AG10803 (cell line): ENCODE data around the gene TICAM1.
"Not testable (repeated sequence)": the region's sequence is repeated elsewhere in the genome, so short reads cannot be mapped to it uniquely, and the experiment has no call there.

ENCODE experiments used
- DNase-seq: peaks from one replicate; pipeline ENCODE4 v3.0.0; 2010; ENCODE audit warnings: low read depth
- H3K4me3 ChIP-seq: 2 replicates; pipeline ENCODE4 v1.5.1; 2011; ENCODE audit warnings: mild to moderate bottlenecking, low read length, control low read depth
- TF ChIP-seq, protein P1 (sequence below): conservative IDR thresholded peaks from 2 replicates; pipeline ENCODE4 v1.5.1; 2011; ENCODE audit warnings: mild to moderate bottlenecking, low read length, control low read depth, inconsistent platforms

TICAM1 gene

DNA sequence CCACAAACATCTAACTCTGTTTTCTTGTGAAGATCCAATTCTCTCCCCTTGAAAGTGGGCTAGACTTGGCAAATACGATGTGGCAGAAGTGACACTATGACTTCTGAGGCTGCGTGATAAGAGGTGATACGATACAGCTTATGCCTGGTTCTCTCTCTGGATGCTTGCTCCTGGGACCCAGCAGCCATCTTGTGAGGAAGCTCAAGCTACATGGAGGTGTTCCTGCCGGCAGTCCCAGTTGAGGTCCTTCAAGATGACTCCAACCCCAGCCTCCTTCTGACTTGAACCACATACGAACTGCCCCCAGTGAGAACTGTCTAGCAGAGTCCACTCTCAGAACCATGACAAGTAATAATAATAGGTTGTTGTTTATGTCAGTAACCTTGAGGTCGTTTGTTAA, 50.7 kb downstream of the TICAM1 start:
- no peak overlapping the region for H3K4me3 ChIP-seq
- no peak for DNase-seq
- TF ChIP-seq, protein P1, sequence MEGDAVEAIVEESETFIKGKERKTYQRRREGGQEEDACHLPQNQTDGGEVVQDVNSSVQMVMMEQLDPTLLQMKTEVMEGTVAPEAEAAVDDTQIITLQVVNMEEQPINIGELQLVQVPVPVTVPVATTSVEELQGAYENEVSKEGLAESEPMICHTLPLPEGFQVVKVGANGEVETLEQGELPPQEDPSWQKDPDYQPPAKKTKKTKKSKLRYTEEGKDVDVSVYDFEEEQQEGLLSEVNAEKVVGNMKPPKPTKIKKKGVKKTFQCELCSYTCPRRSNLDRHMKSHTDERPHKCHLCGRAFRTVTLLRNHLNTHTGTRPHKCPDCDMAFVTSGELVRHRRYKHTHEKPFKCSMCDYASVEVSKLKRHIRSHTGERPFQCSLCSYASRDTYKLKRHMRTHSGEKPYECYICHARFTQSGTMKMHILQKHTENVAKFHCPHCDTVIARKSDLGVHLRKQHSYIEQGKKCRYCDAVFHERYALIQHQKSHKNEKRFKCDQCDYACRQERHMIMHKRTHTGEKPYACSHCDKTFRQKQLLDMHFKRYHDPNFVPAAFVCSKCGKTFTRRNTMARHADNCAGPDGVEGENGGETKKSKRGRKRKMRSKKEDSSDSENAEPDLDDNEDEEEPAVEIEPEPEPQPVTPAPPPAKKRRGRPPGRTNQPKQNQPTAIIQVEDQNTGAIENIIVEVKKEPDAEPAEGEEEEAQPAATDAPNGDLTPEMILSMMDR: no peak

DNA sequence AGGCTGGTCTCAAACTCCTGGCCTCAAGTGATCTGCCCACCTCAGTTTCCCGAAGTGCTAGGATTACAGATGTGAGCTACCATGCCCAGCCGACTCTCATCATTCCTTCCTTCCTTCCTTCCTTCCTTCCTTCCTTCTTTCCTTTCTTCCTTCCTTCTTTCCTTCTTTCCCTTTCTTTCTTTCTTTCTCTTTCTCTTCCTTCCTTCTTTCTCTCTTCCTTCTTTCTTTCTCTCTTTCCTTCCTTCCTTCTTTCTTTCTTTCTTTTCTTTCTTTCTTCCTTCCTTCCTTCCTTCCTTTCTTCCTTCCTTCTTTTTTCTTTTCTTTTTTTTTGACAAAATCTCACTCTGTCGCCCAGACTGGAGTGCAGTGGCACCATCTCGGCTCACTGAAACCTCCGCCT, 53.4 kb downstream of the TICAM1 start:
- not testable (repeated sequence) for DNase-seq, H3K4me3 ChIP-seq

DNA sequence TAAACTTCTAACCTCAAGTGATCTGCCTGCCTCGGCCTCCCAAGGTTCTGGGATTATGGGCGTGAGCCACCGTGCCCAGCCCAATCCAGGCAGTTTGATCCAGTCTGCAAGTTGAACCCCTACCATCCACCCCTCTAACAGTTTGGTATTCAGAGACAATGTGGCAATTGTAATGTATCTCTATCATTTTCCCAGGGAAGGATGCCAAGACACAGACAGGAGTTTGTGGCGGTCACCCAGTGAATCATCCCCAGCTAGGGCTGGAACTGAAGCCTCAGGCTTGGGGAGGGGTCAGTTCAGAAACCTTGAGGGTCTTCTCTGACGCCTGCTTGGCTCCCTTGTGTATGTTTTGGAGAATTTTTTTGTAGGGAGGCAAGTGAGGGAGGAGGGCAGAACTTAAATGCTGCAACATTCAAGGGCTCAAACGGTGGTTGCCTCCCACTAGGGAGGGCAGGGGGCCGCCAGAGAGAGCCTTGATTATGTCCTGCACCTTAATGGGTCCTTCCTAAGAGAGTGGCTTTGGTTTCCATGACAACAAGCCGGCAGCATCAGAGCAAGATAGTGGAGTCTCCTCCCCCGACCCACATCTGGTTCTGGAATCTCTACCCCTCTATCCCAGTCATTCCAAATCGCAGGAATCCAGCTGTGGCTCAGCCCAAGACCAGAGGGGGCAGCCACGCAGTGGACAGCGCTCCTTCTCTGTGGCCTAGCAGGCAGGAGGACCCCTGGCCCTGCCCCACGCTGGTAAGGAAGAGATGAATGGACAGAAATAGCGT, 54.9 kb downstream of the TICAM1 start:
- DNase-seq: no peak
- TF ChIP-seq, protein P1: no peak

DNA sequence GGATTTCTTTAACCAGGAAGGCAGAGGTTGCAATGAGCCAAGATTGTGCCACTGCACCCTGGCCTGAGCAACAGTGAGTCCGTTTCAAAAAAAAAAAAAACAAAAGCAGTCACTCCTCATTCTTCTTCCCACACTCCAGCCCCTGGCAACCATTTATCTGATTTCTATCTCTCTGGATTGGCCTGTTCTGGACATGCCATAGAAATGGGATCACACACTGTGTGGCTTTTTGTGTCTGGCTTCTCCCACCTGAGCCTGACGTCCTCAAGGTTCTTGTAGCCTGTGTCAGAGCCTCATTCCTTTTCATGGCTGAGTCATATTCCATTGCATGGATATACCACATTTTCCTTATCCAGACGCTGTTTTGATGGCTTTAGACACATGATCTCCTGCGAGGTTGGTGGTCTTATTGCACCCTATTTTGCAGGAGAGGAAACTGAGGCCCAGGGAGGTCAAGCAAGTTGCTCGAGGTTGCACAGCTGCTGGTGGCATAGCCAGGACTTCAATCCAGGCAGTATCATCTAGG, 55.8 kb downstream of the TICAM1 start:
- TF ChIP-seq, protein P1: no peak
- no peak overlapping the region for H3K4me3 ChIP-seq

More for the DNA sequence above, 54.9 kb downstream of the TICAM1 start:
- H3K4me3 ChIP-seq: no peak overlapping the region

DNA sequence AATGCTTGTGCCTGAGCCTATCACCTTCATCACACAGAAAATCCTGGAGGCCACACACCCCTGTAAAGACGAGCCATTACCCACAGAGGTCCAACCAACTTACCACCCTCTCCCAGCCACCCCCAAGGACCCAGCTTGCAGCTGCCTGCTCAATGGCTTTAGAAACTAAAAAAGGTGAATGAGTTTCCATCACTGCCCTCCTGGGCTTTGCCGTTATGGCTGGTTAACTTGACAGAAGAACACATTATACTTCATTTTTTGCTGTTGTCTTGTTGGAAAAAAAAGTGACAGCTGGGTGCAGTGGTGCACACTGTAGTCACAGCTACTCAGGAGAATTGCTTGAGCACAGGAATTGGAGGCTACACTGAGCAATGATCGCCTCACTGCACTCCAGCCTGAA, 57.4 kb downstream of the TICAM1 start:
- TF ChIP-seq, protein P1: no peak
- DNase-seq: no peak
- H3K4me3 ChIP-seq: no peak overlapping the region

More for the DNA sequence above, 55.8 kb downstream of the TICAM1 start:
- no peak for DNase-seq

DNA sequence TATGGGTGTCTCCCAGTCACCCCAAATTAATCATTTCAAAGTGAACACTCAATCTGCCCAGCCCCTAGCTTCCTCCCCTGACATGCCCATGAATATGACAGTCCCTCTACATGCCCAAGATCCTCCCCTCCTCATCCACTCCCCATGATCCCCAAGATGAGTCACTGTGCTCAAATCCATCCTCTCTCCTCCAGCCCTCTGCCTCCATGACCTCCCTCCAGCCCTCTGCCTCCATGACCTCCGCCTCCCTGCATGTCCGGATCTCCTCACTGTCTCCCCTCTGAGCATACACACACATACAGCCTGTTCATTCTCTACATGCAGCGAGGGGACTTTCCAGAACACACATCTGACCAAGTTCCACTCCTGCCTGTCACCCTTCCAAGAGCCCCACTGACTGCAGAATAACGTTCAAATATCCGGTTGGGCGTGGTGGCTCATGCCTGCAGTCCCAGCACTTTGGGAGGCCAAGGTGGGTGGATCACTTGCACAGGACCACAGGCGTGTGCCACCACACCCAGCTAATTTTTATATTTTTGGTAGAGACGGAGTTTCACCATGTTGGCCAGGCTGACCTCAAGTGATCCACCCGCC, 58.4 kb downstream of the TICAM1 start:
- TF ChIP-seq, protein P1: no peak
- H3K4me3 ChIP-seq: no peak overlapping the region
- no peak for DNase-seq

DNA sequence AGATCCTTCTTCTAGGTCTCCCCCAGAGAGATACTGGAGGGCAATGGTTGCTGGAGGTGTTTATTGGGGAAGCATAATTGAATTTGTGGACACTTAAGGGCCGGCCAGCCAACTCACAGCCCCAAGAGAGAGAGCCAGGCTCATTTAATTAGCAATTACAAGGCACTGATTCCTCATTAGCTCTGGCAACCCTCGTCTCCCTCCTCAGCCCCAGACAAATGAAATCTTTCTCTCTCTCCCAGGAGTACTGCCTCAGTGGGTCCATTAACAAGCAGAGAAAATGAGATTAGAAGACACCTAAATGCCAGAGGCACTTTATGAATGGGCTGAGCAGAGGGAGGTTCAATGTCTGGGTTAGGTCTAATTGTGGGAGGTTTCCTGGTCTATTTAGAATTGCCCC, 58.9 kb downstream of the TICAM1 start:
- H3K4me3 ChIP-seq: no peak overlapping the region
- TF ChIP-seq, protein P1: no peak
- DNase-seq: no peak
